Chondrocyte (in vitro differentiated cells): ENCODE results near the gene VPS13A. TPM values are rescaled to one million over a fixed set of nuclear protein-coding genes. Genes with fewer than 3 reads are reported as not detected.

Experiments used
- DNase-seq: peaks from one replicate; pipeline ENCODE4 v3.0.0; 2021; ENCODE audit warnings: mixed read lengths, low spot score
- H3K27ac Mint-ChIP-seq: one replicate; pipeline ENCODE4 v1.8.0; 2021; ENCODE audit warnings: mild to moderate bottlenecking, moderate library complexity, mixed read lengths; ENCODE audit not compliant: unreplicated experiment
- H3K27me3 Mint-ChIP-seq: 2 replicates; pipeline ENCODE4 v1.8.0; 2021; ENCODE audit warnings: low read depth, mixed read lengths
- H3K36me3 Mint-ChIP-seq: 2 replicates; pipeline ENCODE4 v1.8.0; 2021; ENCODE audit warnings: low read depth, mixed read lengths
- H3K4me1 Mint-ChIP-seq: 2 replicates; pipeline ENCODE4 v1.8.0; 2021; ENCODE audit warnings: low read depth, mild to moderate bottlenecking, mixed read lengths
- H3K4me3 Mint-ChIP-seq: one replicate; pipeline ENCODE4 v1.8.0; 2021; ENCODE audit warnings: mild to moderate bottlenecking, moderate library complexity, mixed read lengths; ENCODE audit not compliant: unreplicated experiment
- H3K9me3 Mint-ChIP-seq: 2 replicates; pipeline ENCODE4 v1.8.0; 2021; ENCODE audit warnings: low read depth, mixed read lengths
- total RNA-seq: library from RNA; stranded (reverse); gene quantifications from 3 replicates; pipeline ENCODE4 v1.2.1, GENCODE V29; 2021
- TF ChIP-seq, protein P1 (sequence below): fragments of 200-600 bp; sonication (generic); IDR thresholded peaks from 2 replicates; pipeline ENCODE4 v1.5.0; 2021; ENCODE audit warnings: antibody characterized with exemption, mild to moderate bottlenecking, moderate library complexity

VPS13A gene
- total RNA-seq, 1 donor from 2014 or later = 54.1 TPM

DNA sequence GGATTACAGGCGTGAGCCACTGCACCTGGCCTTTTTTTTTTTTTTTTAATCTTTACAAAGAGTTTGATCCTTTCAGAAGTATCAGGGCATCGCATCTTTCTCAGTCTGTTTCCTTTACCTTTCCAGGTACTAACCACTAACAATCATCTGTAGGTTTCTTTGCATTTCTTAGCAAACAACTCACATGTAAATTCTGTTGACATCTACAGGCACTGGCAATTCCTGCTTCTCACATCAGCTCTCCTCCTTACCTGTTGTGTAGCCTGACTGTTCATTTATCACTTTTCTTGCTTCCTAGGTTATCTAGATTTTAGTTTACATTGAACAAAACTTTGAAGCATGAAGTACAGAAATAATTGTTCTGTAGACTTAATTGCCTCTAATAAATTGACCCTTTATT, 27.5 kb upstream of the VPS13A start:
- TF ChIP-seq, protein P1, sequence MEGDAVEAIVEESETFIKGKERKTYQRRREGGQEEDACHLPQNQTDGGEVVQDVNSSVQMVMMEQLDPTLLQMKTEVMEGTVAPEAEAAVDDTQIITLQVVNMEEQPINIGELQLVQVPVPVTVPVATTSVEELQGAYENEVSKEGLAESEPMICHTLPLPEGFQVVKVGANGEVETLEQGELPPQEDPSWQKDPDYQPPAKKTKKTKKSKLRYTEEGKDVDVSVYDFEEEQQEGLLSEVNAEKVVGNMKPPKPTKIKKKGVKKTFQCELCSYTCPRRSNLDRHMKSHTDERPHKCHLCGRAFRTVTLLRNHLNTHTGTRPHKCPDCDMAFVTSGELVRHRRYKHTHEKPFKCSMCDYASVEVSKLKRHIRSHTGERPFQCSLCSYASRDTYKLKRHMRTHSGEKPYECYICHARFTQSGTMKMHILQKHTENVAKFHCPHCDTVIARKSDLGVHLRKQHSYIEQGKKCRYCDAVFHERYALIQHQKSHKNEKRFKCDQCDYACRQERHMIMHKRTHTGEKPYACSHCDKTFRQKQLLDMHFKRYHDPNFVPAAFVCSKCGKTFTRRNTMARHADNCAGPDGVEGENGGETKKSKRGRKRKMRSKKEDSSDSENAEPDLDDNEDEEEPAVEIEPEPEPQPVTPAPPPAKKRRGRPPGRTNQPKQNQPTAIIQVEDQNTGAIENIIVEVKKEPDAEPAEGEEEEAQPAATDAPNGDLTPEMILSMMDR = no peak
- H3K4me3 Mint-ChIP-seq = no peak overlapping the region
- H3K4me1 Mint-ChIP-seq = no peaks in the 10 kb centered on the region
- H3K27ac Mint-ChIP-seq = no peak overlapping the region
- H3K9me3 Mint-ChIP-seq = no peaks in the 10 kb centered on the region
- DNase-seq = no peak
- peaks cover 19% of the 10 kb centered on the region for H3K27me3 Mint-ChIP-seq
- no peaks in the 10 kb centered on the region for H3K36me3 Mint-ChIP-seq

DNA sequence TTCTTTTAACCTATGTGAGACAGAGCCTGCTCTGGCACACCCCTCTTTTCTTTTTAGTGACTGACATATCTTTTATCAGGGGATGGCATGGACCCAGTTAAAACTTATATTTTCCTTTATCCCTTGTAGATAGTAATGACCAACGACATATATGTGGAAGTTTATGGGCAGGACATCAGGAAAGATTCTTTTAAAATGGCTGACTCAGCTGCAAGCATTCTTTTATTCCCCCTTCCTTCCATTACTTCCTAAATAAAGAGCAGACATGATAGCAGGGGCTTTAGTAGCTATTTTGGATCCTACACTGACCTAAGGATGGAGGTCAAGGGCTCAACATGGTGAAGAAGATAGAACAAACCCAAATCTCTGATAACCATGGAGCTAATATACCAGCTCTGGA, 25.0 kb upstream of the VPS13A start:
- no peak overlapping the region for H3K4me3 Mint-ChIP-seq
- no peaks in the 10 kb centered on the region for H3K36me3 Mint-ChIP-seq
- H3K27me3 Mint-ChIP-seq = peaks cover 17% of the 10 kb centered on the region
- no peaks in the 10 kb centered on the region for H3K9me3 Mint-ChIP-seq
- H3K27ac Mint-ChIP-seq = no peak overlapping the region
- DNase-seq = no peak
- peaks cover 6% of the 10 kb centered on the region for H3K4me1 Mint-ChIP-seq
- TF ChIP-seq, protein P1 = no peak

DNA sequence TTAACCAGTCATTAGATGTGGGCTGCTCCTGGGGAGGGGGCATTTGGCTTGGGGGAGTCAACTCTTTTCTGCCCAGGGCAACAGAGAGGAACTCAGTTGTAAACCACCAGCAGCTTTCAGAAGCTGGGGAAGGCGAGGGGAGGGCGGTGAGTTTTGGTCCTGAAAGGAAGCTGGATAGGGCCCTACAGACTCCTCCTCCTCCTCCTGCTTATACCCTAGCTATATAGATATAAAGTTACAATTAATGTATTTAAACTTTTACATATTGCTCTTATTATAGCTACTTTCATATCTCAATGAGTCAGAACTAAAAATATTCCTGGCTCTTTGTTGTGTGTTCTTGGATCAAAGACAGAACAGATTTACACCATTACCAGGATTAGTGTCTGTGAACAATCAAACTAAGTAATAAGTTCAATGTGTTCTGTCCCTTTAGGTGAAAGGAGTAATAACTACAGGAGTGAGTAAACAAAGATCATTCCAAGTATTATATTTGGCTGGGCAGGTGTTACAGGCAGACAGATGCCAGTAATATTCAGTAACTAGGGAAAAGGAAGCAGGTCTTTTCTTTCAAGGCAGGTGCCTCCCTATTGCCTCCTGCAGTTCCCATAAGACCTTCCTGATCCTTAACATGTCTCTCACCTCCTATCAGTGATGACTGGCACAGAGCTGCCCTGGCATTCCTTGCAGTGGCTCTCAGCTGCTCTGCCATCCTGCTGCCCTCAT, 20.5 kb upstream of the VPS13A start:
- no peak overlapping the region for H3K4me3 Mint-ChIP-seq
- peaks cover 9% of the 10 kb centered on the region for H3K27me3 Mint-ChIP-seq
- peaks cover 34% of the 10 kb centered on the region for H3K4me1 Mint-ChIP-seq
- TF ChIP-seq, protein P1 = no peak
- no peaks in the 10 kb centered on the region for H3K36me3 Mint-ChIP-seq
- no peak for DNase-seq
- H3K9me3 Mint-ChIP-seq = no peaks in the 10 kb centered on the region
- H3K27ac Mint-ChIP-seq = peak overlapping the region; percentile 36

DNA sequence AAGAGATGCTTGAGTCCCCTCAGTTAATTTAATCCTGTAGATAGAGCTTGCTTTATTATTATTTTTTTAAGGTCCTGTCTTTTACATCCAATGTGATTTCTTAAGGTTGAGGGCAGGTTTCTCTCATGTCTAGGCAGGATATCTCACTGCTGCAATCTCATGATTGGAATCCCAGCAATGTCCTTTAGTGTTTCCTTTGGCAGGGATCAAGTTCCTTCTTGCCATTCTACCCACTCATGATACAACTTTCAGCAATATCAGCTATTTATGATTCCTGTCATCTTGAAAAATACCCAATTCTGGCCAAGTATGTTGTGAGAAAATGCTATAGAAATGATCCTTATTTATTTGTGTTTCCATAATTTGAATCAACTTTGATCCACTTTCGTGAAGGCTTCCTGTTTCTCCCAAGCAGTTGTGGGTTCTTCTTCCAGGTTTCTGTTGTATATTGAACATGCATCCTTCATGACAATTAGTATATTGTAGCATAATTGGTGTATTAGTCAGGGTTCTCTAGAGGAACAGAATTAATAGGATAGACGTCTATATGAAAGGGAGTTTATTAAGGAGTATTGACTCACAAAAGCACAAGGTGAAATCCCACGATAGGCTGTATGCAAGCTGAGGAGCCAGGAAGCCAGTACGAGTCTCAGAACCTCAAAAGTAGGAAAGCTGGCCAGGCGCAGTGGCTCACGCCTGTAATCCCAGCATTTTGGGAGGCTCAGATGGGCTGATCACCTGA, 18.4 kb upstream of the VPS13A start:
- Mint-ChIP-seq H3K27me3 (no peaks in the 10 kb centered on the region), H3K9me3 (no peaks in the 10 kb centered on the region), H3K4me3 (no peak overlapping the region), H3K4me1 (peaks cover 54% of the 10 kb centered on the region), H3K27ac (peak overlapping the region; percentile 68), H3K36me3 (no peaks in the 10 kb centered on the region)
- no peak for DNase-seq
- TF ChIP-seq, protein P1 = no peak

DNA sequence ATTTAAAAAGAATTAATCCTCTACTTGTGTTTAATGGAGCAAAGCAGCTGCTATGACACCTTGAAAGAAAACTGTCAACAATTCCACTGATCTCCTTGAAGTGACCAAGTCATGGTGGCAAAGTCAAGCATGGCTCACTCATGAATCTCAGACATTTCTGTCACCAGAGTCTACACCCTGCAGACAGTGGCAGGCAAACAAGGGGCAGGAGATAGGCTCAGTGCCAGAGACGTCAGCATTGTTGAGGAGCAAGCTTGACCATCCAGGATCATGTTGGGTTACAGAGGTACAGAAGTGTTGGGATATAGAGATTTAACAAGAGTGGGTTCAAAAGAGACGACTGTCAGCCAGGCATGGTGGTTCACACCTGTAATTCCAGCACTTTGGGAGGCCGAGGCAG, 16.1 kb upstream of the VPS13A start:
- no peaks in the 10 kb centered on the region for H3K36me3 Mint-ChIP-seq
- peaks cover 57% of the 10 kb centered on the region for H3K4me1 Mint-ChIP-seq
- H3K27me3 Mint-ChIP-seq = no peaks in the 10 kb centered on the region
- H3K27ac Mint-ChIP-seq = no peak overlapping the region
- no peaks in the 10 kb centered on the region for H3K9me3 Mint-ChIP-seq
- no peak for DNase-seq
- TF ChIP-seq, protein P1 = no peak
- H3K4me3 Mint-ChIP-seq = no peak overlapping the region
